LNCAP (cell line): ENCODE measurements around the gene PLEKHG7.

Experiments
- TF ChIP-seq, protein P1 (sequence below): fragments of 450-650 bp; IDR thresholded peaks from 2 replicates; pipeline ENCODE4 v1.5.1; 2017; ENCODE audit warnings: mild to moderate bottlenecking

The PLEKHG7 gene

DNA sequence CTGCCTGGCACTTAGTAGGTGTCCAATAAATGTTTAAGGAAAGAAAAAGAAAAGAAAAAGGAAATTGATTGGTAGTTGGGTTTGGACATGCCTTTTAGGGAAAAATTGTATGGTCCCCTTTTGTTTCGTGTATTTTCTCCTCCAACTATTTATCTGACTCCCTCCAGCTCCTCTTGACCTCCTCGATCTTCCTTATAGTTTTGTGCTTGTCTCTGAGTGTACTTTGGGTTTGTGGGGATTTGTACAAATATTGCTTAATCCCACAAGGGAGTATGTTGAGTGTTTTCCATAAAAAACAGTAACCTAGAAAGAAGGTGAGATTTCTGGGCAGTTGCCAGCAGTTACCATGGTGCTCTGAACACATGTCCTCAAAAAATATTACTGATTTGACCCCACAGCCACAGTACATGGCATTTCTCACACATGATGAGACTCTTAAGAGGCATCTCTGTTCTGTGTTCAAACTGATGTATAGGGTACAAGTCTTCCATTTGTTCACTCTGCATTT, 15.7 kb downstream of the PLEKHG7 start:
- TF ChIP-seq, protein P1, sequence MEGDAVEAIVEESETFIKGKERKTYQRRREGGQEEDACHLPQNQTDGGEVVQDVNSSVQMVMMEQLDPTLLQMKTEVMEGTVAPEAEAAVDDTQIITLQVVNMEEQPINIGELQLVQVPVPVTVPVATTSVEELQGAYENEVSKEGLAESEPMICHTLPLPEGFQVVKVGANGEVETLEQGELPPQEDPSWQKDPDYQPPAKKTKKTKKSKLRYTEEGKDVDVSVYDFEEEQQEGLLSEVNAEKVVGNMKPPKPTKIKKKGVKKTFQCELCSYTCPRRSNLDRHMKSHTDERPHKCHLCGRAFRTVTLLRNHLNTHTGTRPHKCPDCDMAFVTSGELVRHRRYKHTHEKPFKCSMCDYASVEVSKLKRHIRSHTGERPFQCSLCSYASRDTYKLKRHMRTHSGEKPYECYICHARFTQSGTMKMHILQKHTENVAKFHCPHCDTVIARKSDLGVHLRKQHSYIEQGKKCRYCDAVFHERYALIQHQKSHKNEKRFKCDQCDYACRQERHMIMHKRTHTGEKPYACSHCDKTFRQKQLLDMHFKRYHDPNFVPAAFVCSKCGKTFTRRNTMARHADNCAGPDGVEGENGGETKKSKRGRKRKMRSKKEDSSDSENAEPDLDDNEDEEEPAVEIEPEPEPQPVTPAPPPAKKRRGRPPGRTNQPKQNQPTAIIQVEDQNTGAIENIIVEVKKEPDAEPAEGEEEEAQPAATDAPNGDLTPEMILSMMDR, result no peak

DNA sequence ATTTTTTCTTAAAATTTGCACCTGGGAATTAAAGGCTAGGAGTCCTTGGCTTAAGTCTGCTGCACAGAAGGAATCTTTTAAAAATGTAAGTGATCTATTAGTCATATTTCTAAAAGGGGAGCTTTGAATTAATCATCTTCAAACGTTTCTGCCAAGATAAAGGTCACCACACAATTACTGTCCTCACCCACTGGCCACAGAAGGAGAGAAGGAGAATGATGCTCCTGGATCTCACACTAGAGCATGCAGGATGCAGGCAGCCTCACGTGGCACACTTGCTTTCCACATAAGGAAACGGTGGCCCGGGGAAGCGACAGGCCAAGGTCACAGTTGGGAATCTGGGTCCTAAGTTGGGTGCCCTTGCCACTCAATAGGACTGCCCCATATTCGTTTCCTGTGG, 16.9 kb downstream of the PLEKHG7 start:
- TF ChIP-seq, protein P1, result no peak

DNA sequence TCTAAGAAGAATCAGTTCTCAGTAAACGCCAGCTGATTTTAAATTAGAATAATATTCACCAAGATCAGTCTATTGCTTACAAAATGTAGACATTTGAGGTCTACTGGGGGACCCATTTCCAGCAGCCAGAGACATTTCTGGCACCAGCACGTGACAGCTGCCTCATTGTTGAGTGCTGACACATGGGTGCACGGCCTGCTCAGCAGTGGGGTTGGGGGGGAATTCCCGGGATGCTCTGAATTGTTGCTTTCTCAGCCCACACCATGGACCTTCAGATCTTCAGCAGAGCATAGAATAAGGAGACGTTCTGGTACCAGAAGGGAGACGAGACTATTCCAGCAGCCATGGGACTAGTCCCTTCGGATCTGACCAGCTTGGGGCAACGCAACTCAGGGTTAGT, 18.3 kb downstream of the PLEKHG7 start:
- TF ChIP-seq, protein P1, result no peak

DNA sequence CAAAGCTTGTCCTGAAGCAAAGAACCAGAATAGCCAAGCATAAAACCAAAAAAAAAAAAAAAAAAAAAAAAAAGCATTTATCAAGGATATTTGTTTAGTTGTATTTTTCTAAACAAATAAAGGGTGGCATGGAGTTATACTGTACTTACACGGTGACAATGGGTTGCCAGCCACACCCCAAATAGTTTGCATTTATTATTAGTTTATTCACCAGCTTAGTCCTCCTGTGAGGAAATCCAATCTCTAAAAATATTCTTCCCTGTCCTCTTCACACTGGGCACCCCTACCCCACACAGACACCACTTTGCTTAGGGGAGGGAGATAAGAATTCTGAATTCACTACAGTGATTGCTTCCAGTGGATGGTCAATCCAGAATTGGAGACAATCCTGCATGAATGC, 18.9 kb downstream of the PLEKHG7 start:
- TF ChIP-seq, protein P1, result no peak

DNA sequence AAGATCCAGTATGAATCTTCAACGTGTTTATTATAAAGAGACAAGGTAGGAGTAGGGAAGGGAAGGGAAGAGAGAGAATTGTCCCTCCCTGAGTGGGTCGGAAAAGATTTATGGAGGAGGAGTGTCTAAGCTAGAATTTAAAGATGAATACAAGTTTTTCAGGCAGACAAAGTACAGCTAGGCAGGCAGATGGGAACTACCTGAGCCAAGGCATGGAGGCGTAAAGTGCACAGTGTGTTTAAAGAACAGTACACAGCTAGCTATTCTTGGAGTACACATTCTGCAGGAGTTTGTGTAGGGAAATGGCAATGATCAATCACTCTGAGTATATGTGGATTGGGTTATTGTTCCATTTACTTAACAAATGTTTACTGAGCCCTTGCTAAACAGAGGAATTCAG, 20.1 kb downstream of the PLEKHG7 start:
- TF ChIP-seq, protein P1, result no peak

DNA sequence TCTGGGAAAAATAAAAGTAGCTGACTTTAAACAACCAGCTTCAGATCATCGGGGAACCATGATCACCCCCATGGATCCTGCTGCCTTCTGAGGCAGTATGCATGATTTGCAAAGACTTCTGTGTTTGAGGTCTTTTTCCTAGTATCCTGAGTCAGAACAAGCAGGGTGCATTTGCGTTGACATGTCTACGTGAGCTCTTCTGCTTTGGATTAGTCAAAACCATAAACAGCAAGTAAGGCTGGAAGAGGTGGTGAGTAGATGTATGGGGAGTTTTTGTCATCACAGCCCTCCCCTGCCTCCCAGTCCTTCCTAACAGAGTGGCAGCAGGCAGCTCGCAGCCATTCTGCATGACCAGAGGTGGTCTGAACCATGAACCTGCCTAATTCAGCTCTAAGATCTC, 24.1 kb downstream of the PLEKHG7 start:
- TF ChIP-seq, protein P1, result no peak

DNA sequence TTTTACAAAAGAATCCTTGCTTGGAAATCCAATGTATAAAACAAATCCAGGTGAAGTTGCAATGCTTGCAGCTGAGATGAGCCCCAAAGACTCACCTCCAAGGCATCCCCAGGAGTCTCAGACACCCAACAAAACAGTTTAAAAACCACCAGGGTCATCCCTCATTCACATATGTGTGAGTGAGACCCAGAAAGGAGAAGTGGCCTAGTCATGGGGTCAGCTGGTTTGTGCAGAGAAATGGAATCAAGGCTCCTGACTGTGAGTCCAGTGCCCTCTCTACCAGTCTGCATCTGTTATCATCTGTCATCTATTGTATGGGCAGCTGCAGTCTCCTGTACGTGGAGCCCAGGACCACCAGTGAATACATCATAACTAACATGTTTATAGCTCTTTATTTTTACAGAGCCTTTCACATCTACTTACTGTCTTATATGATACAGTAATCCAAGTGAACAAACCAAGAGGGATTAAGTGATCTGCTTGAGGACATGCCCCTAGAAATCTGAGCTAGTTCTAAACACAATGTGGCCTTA, 27.1 kb downstream of the PLEKHG7 start:
- TF ChIP-seq, protein P1, result no peak

DNA sequence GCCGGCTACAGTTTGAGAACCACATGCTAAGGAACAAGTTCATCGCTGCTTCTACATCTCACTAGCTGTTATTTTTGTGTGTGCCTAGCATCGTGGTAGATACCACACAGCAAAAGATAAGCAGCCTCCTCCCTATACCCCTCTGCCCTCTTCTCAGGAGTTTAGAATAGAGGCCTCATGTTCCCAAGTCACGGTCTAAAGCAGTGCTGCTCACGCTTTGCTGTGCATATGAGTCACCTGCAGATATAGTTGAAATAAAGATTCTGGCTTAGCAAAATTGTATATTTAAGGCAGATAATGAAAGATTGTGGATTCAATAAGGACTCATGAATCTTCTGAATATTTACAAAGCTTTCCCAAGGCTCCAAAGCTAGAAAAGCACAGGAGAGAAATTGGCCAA, 28.0 kb downstream of the PLEKHG7 start:
- TF ChIP-seq, protein P1, result no peak
